Fibroblast of skin of abdomen (primary cell): ENCODE measurements around the gene TMEM131L.

Experiments used
- DNase-seq: peaks from one replicate; pipeline ENCODE4 v3.0.0-alpha.2; 2013

TMEM131L gene

GRCh38 chr4:153522802-153523094 lies 56.6 kb downstream of the TMEM131L start:
- DNase-seq = no peak

- DNase-seq = peak; percentile 38
These were observed 57.1 kb downstream of the TMEM131L start for GRCh38 chr4:153523164-153523796.

DNA sequence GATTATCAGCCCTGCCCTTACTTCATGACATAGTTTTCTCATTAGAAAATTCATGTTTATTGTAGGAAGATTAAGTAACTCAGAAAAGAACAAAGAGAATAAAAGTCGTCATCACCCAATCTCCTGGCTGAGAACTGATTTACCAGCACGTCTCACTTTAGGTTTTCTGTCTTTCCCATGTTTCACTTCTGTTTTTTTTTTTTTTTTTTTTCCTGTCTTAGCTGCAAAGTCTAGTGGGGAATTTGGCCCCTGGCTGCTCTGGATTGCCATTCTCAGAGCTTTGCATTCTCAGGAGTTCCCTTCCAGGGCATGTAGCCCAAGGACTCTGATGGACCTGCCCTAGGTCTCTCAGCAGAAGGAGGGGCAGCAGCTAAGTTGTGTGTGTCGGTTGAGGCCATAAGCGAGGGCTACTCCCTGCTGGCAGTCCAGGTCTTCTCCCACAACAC lies 57.8 kb downstream of the TMEM131L start:
- no peak for DNase-seq

DNA sequence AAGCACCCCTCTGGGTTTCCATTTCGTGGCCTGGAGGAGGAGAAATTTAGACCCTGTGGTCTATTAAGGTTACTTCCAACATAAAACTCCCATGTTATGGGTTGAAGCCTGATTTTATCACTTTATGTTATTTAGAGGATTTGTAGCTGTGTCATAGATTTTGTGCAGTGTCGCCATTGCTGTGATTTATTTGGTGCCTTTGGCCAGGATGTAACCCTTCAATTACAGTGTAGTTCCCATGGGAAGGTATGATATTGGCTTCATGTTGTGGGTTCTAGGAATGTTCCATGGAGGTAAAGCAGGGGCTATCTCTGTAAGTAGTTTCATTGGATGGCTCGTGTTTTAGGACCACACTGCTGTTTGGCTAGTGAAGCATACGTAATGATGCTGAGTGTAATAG lies 58.5 kb downstream of the TMEM131L start:
- DNase-seq = no peak

DNA sequence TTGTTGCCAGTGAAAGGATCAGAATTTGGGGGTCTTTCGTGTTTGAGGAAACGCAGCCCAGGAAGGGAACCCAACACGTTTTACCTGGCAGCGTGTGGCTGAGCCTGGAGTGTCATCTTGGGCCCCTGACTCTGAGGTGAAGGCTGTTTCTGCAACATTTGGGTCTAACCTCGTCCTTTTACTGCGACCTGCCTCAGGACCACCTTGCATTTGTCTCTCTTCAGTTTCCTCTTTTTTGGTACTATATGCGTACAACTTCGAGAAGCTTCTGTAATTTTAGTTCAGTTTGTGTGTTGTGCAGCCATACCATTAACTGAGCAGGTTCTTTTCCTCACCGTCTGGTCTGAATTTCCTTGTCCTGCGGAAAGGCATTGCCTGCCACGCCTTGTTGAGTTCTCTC lies 61.5 kb downstream of the TMEM131L start:
- DNase-seq = no peak

DNA sequence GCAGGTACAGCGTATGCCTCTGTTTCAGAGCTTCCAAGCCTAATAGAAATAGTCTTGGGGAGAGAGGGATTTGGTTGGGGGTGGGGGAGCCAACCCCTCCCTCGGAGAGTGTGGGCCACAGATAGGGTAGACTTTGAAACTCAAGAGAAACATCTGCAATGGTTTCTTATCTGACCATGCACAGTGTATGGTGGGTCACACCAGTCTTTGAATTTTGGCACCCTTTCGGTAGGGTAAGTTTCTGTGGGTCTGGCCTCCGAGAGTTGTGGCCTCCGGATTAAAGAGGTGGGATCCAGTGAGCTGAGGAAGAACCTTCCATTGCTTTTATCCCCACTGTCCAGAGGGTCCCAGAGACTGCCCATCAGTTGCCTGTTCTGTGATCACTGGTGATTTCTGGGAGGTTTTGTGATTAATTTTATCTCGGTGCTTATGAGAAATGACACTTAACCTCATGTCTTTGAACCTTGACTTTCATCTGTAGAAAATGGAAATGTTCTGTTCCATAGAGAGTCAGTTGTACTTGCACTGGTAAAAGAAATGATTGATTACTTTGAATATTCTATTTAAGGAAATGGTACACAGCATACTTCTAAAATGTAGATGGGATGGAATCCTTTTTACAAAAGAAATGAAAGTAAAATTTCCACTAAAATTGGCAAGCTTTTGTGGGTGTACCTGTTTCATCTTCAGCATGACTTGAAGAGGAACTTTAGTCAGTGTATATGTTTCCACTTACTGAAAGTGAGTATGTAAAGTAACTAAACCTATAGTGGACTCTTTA lies 62.7 kb downstream of the TMEM131L start:
- DNase-seq = no peak

- peak; percentile 27 for DNase-seq
These were observed 63.5 kb downstream of the TMEM131L start for GRCh38 chr4:153529646-153530045.

DNA sequence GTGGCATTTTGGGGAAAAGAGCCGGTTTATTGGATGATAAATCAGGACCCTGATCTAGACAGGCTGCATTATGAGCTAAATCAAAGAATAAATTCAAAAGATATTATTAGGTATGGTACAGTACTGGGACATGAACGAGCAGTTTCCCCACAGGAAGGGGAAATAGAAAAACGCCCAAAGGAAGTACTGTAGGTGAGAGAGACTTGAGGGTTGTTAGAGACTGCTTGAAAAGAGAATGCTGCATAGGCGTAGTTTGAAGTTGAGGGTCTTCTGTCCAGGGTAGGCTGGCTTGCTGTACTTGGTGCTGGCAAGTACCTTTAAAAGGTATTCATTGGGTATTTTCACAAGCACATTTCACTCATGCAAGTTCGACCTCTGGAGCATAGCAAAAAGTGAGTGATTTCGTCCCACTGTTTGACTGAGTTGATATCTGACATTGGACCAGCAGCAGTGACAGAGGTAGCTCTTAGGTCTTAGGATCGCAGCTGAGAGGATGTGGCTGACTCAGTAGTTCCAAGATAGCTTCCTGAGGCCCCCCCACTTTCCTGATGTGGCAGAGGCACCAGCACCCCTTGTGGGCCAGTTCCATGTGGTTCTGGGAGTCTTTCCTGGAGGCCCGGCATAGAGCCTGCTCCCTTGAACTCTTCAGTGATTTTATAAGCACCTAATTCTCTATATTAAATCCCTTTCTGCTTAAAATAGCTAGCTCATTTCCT lies 64.3 kb downstream of the TMEM131L start:
- DNase-seq = no peak

DNA sequence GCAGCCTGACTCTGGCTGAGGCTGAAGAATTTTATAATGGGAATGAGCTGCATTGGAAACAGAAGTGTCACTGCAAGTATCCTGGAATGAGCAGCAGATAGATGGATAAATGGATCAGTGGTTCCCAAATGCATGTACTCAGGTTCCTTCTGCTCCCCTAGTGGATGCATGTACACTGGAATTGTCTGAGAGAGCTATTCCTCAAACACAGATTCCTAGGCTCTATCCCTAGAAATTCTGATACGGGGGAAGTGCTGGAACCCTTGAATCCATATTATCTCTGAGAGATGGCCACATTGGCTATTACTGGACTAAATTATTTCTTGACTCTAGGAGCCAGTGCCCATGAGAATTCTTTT lies 64.8 kb downstream of the TMEM131L start:
- DNase-seq = no peak

- no peak for DNase-seq
These were observed 65.9 kb downstream of the TMEM131L start for GRCh38 chr4:153531976-153532626.

GRCh38 chr4:153532636-153533035 lies 66.5 kb downstream of the TMEM131L start:
- DNase-seq = no peak

DNA sequence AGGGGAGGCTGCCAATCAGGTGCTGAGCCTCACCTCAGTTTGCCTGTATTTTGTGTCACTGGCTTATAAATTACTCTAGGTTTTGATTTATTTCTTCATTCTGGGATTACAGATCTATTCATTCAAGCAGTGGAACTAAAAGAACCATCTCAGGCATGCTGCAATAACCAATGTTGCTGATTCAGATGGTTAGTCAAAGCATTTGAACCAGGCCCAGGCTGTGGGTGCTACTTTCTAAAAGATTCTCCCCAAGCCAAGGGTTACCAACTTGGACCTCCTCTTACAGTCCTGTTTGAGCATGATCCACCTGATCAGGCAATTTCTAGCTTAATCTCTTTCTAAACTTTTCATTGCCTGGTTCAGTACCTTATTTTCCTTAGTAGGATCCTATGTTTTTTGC lies 67.2 kb downstream of the TMEM131L start:
- DNase-seq = no peak

GRCh38 chr4:153534792-153535629 lies 68.9 kb downstream of the TMEM131L start:
- no peak for DNase-seq

DNA sequence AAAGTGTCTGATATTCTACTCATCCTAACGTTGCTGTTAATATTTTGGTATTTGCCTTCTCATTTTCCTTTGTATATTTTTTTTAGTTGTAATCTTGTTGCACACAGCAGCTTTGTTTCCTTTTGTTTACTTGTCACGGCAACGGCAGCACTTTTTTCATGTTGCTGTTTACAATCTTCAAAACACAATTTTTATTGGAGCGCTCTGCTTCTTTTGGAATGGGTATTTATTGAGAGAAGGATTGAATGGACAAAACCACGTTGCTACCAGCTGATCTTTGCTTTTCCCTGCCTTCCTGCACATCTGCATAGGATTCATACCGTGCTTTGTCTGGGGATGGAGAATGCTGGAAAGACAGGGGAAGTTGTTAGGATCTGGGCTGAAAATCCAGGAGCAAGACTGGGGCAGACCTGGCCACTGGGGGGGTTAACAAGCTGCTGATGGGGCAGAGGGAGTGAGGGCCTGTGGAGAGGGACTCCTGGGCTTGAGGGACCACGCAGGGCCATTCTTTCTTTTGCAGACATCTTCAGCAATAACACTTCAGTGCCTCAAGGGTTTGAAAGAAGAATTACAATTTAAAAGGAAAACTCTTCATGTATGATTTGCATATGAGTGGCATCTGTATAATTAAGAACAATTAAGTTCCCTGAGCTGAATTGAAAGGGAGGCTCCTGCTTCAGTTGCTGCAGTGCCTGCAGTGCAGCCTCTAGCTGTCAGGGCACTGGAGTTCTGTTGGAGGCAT lies 69.8 kb downstream of the TMEM131L start:
- DNase-seq = no peak

DNA sequence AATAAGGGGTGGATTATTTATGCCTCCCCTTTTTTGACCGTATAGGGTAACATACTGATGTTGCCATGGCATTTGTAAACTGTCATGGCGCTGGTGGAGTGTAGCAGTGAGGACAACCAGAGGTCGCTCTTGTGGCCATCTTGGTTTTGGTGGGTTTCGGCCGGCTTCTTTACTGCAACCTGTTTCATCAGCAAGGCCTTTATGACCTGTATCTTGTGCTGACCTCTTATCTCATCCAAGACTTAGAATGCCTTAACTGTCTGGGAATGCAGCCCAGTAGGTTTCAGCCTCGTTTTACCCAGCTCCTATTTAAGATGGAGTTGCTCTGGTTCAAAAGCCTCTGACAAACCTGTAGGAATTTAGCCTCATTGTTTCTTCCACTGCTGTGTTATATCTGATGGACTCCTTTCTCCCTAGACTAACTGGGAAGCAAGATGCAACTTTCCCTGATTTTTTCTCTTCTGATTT lies 71.4 kb downstream of the TMEM131L start:
- DNase-seq = no peak

GRCh38 chr4:153538487-153539357 lies 72.6 kb downstream of the TMEM131L start:
- peak; percentile 44 for DNase-seq

DNA sequence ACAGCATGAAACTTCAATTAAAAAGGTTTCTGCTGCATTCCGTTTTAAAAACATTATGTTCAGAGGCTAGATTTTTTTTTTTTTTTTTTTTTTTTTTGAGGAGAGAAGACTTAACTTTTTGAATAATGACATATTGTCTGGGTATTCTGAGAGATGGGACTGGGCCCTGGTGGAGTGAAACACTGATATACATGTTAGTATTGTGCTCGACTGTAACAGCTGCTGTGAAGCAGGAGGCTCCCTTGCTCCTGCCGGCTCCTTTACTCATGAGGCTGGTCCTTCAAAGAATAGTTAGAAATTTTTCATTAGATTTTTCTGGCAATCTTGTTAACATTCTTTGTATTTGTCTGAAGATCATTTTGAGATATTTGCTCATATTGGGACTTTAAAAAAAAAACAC lies 73.3 kb downstream of the TMEM131L start:
- DNase-seq = peak; percentile 47

GRCh38 chr4:153541456-153542096 lies 75.4 kb downstream of the TMEM131L start:
- peak; percentile 98 for DNase-seq

- no peak for DNase-seq
These were observed 76.0 kb downstream of the TMEM131L start for GRCh38 chr4:153542131-153542530.

GRCh38 chr4:153542834-153543233 lies 76.7 kb downstream of the TMEM131L start:
- DNase-seq = no peak
